Activated T-helper 1 cell treated with anti-CD3 and anti-CD28 coated beads, Interleukin-12 subunit alpha, Interleukin-12 subunit beta, Interleukin-2, Interleukin-4 antibody, amounts not matched to agents 30 ng/mL and 10 ng/mL and 1 ng/mL, durations not matched to agents 14 hours and 24 hours and 36 hours (primary cell): ENCODE data around the gene RAD51. TPM values are rescaled to one million over a fixed set of nuclear protein-coding genes. Genes with fewer than 3 reads are reported as not detected.

Source experiments
- DNase-seq: peaks from one replicate; pipeline ENCODE4 v3.0.0; 2021; ENCODE audit warnings: low spot score
- H3K27ac Mint-ChIP-seq: one replicate; pipeline ENCODE4 v1.8.0; 2021; ENCODE audit warnings: mild to moderate bottlenecking, mixed read lengths
- H3K27me3 Mint-ChIP-seq: one replicate; pipeline ENCODE4 v1.8.0; 2022; ENCODE audit warnings: mild to moderate bottlenecking, moderate library complexity, mixed read lengths; ENCODE audit not compliant: insufficient read depth
- H3K36me3 Mint-ChIP-seq: one replicate; pipeline ENCODE4 v1.8.0; 2021; ENCODE audit warnings: low read depth, mixed read lengths
- H3K4me1 Mint-ChIP-seq: one replicate; pipeline ENCODE4 v1.8.0; 2021; ENCODE audit warnings: low read depth, mixed read lengths
- H3K4me3 Mint-ChIP-seq: one replicate; pipeline ENCODE4 v1.8.0; 2021; ENCODE audit warnings: mild to moderate bottlenecking, moderate library complexity, mixed read lengths
- H3K9me3 Mint-ChIP-seq: one replicate; pipeline ENCODE4 v1.8.0; 2021; ENCODE audit warnings: mixed read lengths
- intact Hi-C: fragments of 100-400 bp; cut with micrococcal nuclease; formaldehyde crosslinking; loops from one replicate; pipeline ENCODE4 v1.15.1; 2024
- total RNA-seq: library from RNA; stranded (reverse); gene quantifications from 2 replicates; pipeline ENCODE4 v1.2.3, GENCODE V29; 2022

The RAD51 gene
- total RNA-seq, 1 donor from 2014 or later = 62.0 TPM

DNA sequence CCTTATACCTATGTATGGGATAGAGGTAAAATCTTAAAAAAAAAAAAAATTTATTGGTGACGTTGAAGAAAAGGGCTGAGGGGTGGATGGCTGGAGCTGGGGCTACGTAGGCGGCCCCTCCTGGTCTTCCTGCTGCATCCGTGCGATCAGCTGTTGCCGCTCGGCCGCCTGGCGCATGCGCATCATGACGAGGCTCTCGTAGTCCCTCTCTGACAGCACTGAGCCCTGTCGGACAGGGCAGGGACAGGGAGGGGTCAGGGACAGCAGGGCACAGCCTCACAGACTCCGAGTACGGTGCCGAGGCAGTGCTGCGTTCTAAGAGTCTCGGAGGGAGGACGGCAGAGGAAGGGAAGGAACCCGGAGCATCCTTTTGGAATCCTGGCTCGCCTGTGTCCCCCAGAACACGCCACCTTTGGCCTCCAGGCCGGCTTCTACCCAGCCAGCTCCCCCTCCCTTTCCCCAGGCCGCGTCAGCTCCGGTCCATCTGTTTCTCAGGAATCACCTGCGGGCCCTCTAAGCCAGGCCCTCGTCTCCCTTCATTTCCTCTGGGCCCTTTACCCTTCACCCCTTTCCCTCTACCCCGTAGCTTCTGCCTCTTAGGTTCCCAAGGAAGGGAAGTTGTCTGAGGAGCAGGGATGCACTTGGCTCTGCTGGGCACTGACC lies 73.0 kb downstream of the RAD51 start:
- H3K9me3 Mint-ChIP-seq = no peaks in the 10 kb centered on the region
- H3K27me3 Mint-ChIP-seq = no peaks in the 10 kb centered on the region
- DNase-seq = no peak
- intact Hi-C loops = no loop called here
- peaks cover 12% of the 10 kb centered on the region for H3K36me3 Mint-ChIP-seq
- no peak overlapping the region for H3K27ac Mint-ChIP-seq
- H3K4me3 Mint-ChIP-seq = no peak overlapping the region
- H3K4me1 Mint-ChIP-seq = peaks cover 34% of the 10 kb centered on the region

DNA sequence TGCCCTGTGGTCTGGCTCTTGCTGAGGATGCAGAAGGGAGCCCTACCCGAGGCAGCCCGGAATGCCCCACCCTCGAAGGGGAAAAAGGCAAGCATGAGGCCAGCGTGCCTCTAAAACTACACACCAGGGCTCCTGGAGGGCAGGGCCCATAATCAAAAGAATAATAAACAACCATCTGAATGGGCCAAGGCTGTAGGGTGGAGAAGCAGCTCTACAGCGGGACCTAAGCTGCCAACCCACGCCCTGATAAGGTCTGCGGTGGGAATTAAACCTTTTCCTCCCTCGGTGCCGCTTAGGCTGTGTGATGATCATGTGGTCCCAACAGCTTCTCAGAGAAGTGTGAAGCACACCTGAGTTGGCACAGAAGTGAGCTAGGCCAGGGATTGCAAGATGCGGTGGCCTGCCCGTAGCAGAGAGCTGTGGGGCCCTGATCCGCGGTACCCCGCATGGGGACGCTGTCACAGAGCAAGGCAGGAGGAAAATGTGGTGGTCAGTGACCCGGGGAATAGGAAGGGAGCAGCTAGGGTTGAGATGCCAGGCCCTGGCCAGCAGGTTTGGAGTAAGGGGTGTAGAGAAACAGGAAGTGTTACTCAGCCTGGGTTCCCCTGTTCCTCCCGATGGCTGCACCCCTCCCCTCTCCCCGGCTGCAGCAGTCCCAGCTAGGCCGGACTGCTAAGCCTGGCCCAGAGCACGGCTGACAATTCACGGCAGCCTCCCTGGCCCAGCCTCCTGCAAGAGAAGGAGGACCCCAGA lies 73.7 kb downstream of the RAD51 start:
- Mint-ChIP-seq H3K27ac (peak overlapping the region; percentile 81), H3K36me3 (peaks cover 15% of the 10 kb centered on the region), H3K27me3 (no peaks in the 10 kb centered on the region), H3K9me3 (no peaks in the 10 kb centered on the region), H3K4me1 (peaks cover 34% of the 10 kb centered on the region), H3K4me3 (no peak overlapping the region)
- DNase-seq = no peak
- intact Hi-C loops = no loop called here

DNA sequence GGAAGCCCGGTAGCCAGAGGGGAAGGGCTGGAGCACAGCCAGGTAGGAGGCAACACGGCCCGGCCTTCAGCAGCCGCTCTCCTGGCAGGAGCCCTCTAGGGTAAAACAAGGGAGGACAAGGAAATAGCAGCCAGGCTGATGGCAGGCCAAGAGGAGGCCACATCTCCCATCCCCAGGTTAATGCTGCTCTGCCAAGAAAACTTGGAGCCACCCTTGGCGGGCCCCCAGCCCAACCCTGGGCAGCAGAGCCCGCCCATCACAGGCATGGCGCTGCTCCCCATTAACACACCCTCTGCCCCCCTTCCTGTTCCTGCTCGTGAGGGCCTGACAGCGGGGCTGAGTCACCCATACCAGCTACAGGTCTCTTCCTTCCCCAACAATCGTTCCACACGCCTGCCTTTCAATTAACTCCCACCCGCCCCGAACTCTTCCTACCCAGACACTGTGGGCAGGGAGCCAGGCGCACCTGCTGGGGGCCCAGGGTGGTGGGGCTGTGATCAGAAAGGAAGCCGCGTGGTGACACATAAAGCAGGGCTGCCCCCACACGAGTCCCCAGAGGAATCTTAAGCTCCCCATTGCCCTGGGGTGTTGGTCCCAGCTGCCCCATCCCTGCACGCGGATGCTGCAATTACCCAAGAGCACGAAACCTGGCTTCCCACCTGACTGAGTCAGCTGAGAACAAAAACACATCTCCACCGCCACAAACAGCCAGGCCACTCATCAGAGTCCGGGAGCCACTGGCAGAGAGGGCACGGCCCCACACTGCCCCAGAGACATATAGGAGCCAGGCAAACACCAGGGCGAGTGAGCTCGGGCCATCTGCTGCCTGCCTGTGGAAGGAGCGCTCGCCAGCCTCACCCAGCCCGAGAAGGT lies 74.5 kb downstream of the RAD51 start, which contains the start of gene C15orf62:
Gene C15orf62, plus strand, starts transcription at position 707 of the 873 bp plus-strand sequence. CDS start 516 bp downstream, outside the sequence.
- Mint-ChIP-seq H3K4me3 (peak within 1 kb of the TSS; percentile 35), H3K27me3 (no peaks in the 10 kb centered on the region), H3K4me1 (peaks cover 31% of the 10 kb centered on the region), H3K36me3 (peaks cover 15% of the 10 kb centered on the region), H3K27ac (peak within 1 kb of the TSS; percentile 81), H3K9me3 (no peaks in the 10 kb centered on the region)
- DNase-seq = no peak
- intact Hi-C loops = no loop called here

DNA sequence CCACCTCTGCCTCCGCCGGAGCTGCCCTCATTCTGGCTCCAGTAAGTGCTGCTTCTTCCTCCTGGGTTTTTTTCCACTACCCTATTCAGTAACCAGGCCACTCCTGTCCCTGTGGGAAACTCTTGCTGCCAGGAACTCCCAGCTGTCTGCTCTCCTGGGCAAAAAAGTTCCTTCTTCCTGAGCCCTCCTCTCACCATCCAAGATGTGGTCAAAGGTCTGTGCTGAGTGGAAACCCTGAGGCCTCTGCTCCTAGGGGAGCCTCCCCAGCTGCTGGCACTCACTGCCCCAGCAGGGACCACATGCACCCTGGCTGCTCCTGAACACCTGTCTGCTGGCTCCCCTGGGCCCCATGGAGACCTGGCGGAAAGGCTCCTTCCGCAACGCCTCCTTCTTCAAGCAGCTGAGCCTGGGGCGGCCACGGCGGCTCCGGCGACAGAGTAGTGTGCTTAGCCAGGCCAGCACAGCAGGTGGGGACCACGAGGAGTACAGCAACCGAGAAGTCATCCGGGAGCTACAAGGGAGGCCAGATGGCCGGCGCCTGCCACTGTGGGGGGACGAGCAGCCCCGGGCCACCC lies 75.3 kb downstream of the RAD51 start:
- Mint-ChIP-seq H3K36me3 (peaks cover 13% of the 10 kb centered on the region), H3K27ac (peak overlapping the region; percentile 81), H3K27me3 (no peaks in the 10 kb centered on the region), H3K9me3 (no peaks in the 10 kb centered on the region), H3K4me1 (peaks cover 24% of the 10 kb centered on the region), H3K4me3 (no peak overlapping the region)
- intact Hi-C loops = no loop called here
- no peak for DNase-seq

DNA sequence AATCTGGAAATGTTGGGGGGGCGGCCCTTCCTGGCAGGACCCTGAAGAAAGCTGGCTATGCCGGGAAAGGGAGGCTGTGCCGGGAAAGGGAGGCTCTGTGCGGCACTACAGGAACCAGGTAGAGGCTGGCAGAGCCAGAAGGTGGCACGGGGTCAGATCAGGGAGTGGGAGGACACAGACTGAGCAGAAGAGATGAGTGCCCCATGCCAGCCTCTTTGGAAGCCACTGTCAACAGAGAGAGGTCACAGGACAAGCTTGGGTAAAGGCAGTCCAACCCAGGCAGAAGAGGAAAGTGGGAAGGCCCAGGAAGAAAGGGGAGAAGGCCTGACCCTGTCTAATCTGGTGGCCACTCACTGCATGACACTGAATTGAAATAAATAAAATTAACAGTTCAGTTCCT lies 76.3 kb downstream of the RAD51 start:
- H3K4me1 Mint-ChIP-seq = peaks cover 18% of the 10 kb centered on the region
- no peaks in the 10 kb centered on the region for H3K27me3 Mint-ChIP-seq
- no peaks in the 10 kb centered on the region for H3K9me3 Mint-ChIP-seq
- H3K36me3 Mint-ChIP-seq = peaks cover 12% of the 10 kb centered on the region
- H3K4me3 Mint-ChIP-seq = no peak overlapping the region
- DNase-seq = no peak
- no peak overlapping the region for H3K27ac Mint-ChIP-seq
- intact Hi-C loops = no loop called here

GRCh38 chr15:40772014-40772413 lies 77.0 kb downstream of the RAD51 start:
- intact Hi-C loops = no loop called here
- DNase-seq = no peak
- Mint-ChIP-seq H3K4me3 (no peak overlapping the region), H3K27me3 (no peaks in the 10 kb centered on the region), H3K4me1 (peaks cover 25% of the 10 kb centered on the region), H3K9me3 (no peaks in the 10 kb centered on the region), H3K27ac (no peak overlapping the region), H3K36me3 (peaks cover 18% of the 10 kb centered on the region)

DNA sequence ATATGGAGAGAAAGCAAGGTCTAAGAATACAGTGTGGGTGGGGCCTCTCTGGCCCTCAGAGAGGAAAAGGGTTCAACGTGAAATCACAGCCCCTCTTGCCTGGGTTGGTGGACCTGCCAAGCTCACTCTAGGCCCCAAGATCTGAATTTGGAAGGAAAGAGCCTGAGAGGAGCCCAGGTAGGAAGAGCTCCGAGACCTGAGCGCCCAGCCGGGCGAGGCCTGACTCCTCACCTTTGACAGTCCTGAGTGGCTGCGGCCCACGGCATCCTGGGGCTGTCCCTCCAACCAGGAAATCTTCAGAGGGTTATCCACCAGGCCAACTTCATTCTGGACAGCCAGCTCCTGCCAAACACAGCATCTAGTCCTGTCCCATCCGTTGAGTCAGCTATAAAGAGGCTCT lies 78.5 kb downstream of the RAD51 start:
- Mint-ChIP-seq H3K4me1 (peaks cover 26% of the 10 kb centered on the region), H3K4me3 (no peak overlapping the region), H3K27ac (no peak overlapping the region), H3K9me3 (no peaks in the 10 kb centered on the region), H3K27me3 (no peaks in the 10 kb centered on the region), H3K36me3 (peaks cover 18% of the 10 kb centered on the region)
- no peak for DNase-seq
- intact Hi-C loops = no loop called here

- Mint-ChIP-seq H3K4me3 (no peak overlapping the region), H3K36me3 (peaks cover 18% of the 10 kb centered on the region), H3K27ac (no peak overlapping the region), H3K27me3 (no peaks in the 10 kb centered on the region), H3K4me1 (peaks cover 22% of the 10 kb centered on the region), H3K9me3 (no peaks in the 10 kb centered on the region)
- intact Hi-C loops = no loop called here
- no peak for DNase-seq
Observed at GRCh38 chr15:40773902-40774301, 78.9 kb downstream of the RAD51 start.

DNA sequence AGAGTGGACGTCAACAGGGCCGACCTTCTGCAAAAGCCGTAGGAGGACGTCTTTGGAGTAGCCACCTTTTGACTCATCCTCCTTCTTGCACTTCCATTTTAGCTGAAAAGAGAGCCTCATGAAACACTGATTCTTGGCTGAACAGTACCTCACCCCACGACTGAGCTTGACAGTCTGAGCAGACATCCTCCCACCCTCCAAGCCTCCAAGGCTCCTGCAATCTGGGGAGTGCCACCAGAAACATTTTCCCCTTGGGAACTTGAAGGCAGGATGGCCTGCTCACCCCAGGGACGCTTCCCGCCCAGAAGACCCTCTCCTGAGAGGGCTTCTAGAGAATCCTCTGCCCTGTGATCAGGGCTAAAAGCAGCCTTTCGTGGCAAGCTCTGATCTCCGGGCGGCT lies 80.0 kb downstream of the RAD51 start:
- Mint-ChIP-seq H3K9me3 (no peaks in the 10 kb centered on the region), H3K4me3 (no peak overlapping the region), H3K27ac (no peak overlapping the region)

DNA sequence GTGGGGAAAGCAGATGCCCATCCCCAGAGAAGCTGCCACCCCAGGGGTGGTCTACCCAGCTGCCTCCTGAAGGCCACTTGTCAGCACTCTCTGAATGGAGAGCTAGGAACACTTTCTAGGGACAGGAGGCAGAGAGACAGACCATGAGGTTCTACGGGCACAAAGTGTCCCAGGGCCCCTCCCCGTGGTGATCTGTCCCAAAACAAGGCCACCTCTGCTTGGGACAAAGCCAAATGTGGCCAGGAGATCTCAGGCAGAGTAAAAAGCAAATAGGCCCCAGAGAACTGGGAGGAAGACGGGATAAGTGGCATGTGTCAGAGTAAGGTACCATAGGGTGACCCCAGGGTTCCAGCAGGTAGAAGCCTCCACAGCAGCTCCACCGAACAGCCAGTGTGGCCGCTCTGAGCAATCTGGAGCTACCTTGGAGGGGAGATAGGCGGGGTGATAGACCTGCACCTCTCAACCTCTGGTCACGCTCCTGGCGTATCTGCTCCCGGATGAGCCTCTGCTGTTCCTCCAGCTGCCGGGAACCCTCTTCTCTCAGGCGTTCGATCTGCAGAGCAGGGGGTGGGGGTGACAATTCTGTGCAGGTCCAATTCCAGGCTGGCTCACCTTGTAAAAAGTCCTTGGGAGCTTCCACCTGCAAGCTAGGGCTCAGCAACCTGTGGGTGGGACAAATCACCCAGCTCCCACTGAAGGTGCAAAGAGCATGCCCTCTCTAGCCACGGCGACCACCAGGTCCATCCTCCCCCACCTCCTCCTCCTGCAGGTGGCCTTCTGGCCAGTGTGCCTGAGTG lies 81.0 kb downstream of the RAD51 start:
- H3K4me1 Mint-ChIP-seq = peaks cover 8% of the 10 kb centered on the region
- no peaks in the 10 kb centered on the region for H3K27me3 Mint-ChIP-seq
- no peak for DNase-seq
- H3K9me3 Mint-ChIP-seq = no peaks in the 10 kb centered on the region
- H3K4me3 Mint-ChIP-seq = no peak overlapping the region
- H3K27ac Mint-ChIP-seq = no peak overlapping the region
- peaks cover 14% of the 10 kb centered on the region for H3K36me3 Mint-ChIP-seq
- intact Hi-C loops = no loop called here

More for the DNA sequence above, 80.0 kb downstream of the RAD51 start:
- intact Hi-C loops = no loop called here
- peaks cover 15% of the 10 kb centered on the region for H3K36me3 Mint-ChIP-seq
- peaks cover 12% of the 10 kb centered on the region for H3K4me1 Mint-ChIP-seq
- no peak for DNase-seq
- no peaks in the 10 kb centered on the region for H3K27me3 Mint-ChIP-seq

DNA sequence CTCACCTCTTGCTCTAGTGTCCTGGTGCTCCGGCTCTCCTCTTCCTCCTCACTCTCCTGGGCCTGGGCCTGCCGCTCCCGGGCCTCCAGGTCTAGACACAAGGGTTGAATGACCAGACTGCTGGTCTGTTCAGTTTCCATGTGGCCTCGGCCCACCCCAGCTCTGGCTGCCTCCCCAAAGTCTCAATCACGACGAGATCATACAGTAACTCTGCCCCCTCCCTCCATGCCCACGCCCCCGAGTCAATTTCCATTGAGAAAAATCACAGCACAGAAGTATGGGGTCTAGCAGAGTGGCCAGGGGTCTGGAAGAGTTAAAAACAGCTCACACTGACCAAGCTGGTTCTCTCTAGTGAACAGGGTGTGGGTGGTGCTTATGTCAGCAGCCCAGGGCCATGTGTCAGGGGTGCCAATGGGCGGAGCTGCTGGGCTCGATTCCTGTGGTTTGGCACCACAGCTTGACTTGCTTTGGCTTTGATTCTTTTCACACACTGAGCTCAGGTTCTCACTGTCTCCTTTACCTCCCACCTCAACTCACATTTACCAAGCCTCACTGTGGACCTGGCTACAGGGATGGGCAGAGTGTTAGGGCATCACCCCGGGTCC lies 81.7 kb downstream of the RAD51 start:
- Mint-ChIP-seq H3K27ac (peak overlapping the region; percentile 28), H3K27me3 (no peaks in the 10 kb centered on the region), H3K9me3 (no peaks in the 10 kb centered on the region), H3K4me3 (no peak overlapping the region), H3K36me3 (peaks cover 10% of the 10 kb centered on the region), H3K4me1 (peaks cover 8% of the 10 kb centered on the region)
- DNase-seq = no peak
- intact Hi-C loops = no loop called here
